Epithelial cell of proximal tubule (primary cell): ENCODE measurements around the gene PROM1. TPM values are rescaled to one million over a fixed set of nuclear protein-coding genes. Genes with fewer than 3 reads are reported as not detected.

Source experiments
- DNase-seq: peaks from one replicate; pipeline ENCODE4 v3.0.0-alpha.2; 2011; ENCODE audit warnings: low read depth
- H3K4me3 ChIP-seq: 2 replicates; pipeline ENCODE4 v1.5.1; 2011; ENCODE audit warnings: low read depth, mild to moderate bottlenecking, low read length
- total RNA-seq: library from RNA; depleted of rRNA; stranded (reverse); fragments of >200 nt; gene quantifications from 2 replicates; pipeline ENCODE4 v1.2.3, GENCODE V29; 2015
- TF ChIP-seq, protein P1 (sequence below): conservative IDR thresholded peaks from 2 replicates; pipeline ENCODE4 v1.5.1; 2012; ENCODE audit warnings: low read depth, mild to moderate bottlenecking, low read length

The PROM1 gene
- total RNA-seq, 1 donor from 2014 or later: 69.6 TPM

DNA sequence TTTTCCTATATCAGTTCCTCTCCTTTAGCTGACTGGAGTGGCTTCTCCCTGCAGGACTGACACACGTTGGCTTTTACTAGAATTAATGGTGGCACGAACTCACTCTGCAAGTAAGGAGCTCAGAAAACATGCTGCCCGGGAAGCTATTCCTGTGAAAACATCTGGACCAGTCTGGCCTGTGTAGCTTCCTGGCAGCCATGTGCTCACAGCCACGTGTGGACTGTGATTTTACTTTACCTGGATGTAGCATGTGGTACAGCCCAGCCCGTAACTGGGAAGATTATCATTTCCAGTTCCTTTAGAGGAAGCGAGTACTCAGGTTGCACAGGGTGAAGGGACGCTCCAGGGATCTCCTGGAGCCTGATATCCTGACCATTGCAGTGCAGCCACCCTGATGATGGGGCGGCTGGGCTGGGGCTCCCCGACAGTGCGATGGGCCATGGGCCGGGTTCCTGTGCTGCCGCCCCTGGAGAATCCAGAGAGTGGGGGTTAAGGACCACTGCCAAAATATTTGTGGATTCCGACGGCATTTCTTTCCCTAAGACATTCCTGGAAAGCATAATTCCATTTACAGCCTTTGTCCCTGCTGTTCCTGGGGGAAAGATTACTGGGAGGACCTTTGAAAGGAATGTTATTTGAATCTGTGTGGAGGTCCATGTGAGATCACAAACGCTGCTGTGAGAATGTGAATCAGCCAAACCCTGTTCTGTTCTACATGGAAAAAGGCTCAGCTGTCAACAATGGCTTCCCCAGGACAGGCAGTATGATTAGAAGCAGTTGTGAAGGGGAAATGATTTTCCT, 35.0 kb downstream of the PROM1 start:
- no peak overlapping the region for H3K4me3 ChIP-seq
- TF ChIP-seq, protein P1, sequence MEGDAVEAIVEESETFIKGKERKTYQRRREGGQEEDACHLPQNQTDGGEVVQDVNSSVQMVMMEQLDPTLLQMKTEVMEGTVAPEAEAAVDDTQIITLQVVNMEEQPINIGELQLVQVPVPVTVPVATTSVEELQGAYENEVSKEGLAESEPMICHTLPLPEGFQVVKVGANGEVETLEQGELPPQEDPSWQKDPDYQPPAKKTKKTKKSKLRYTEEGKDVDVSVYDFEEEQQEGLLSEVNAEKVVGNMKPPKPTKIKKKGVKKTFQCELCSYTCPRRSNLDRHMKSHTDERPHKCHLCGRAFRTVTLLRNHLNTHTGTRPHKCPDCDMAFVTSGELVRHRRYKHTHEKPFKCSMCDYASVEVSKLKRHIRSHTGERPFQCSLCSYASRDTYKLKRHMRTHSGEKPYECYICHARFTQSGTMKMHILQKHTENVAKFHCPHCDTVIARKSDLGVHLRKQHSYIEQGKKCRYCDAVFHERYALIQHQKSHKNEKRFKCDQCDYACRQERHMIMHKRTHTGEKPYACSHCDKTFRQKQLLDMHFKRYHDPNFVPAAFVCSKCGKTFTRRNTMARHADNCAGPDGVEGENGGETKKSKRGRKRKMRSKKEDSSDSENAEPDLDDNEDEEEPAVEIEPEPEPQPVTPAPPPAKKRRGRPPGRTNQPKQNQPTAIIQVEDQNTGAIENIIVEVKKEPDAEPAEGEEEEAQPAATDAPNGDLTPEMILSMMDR: no peak
- DNase-seq: no peak

DNA sequence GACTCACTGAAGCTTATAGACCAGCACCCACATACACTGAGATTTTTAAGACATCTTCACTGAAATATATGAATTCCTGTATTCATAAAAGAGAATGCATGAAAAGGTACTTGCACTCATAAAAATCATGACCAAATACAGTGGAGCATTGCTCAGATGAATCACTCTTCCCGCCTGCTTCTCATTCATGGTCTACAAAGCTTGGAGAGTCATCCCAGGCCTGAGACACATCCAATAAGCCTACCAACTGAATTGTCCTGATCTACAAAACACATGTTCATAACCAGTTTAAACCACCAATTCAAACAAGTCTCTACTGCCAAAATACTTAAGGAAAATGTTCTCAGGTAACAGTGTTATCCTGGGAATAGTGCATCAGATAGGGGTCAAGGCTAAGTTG, 38.1 kb downstream of the PROM1 start:
- DNase-seq: no peak
- no peak overlapping the region for H3K4me3 ChIP-seq
- TF ChIP-seq, protein P1: no peak

DNA sequence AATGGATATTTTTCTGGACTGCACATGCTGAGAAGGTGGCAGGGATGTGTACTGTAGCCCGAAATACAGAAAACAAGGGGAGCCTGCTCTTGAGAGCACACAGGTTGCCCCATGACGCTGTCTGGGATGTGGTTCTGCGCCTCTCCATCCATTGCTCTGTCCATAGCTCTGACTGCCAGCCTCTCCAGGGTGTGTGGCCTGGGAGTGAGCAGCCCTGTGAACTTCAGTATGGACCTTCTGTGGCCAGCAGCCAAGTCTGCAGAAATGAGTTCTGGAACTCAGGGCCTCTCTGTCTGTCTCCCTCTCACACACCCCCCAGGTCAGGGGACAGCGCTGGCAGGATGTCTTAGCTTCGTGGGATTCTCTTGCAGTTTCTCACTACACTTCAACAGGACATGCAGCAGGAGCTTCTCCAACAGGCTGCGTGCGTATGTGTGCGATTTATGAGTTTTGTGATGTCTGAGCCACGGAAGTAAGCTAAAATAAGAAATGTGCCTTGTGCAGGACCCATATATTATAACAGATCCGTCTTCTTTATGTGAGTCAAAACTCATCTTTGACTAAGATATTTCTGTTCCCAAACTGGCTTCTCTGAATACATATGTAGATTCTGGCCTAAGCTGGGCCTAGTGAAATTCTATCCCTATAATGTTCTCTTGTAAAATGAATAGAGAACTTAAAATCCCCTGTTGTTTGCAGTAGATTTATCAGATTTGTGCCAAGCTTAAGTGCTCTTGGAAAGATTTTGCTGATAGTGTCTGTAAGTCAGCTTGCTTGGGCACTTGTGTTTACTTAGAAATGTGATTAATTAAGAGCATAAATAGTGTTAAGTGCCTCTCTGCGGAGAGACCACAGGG, 40.0 kb downstream of the PROM1 start:
- no peak for DNase-seq
- no peak overlapping the region for H3K4me3 ChIP-seq
- TF ChIP-seq, protein P1: no peak

DNA sequence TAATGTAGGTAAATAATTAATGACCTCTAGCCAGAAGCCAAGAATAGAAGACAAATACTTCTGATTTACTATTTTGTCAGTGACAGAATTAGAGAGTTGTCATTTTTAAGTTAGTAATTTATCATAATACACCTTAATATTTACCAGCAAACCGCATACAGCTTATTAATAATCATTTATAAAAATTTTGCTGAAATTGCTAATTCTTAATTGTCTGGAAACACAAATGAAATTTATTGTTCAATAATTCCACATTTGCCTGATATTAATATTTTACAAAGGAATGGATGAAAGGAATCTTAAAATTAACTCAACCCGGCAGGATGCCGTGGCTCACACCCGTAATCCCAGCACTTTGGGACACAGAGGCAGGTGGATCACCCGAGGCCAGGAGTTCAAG, 44.7 kb downstream of the PROM1 start:
- DNase-seq: no peak
- H3K4me3 ChIP-seq: no peak overlapping the region
- TF ChIP-seq, protein P1: no peak

DNA sequence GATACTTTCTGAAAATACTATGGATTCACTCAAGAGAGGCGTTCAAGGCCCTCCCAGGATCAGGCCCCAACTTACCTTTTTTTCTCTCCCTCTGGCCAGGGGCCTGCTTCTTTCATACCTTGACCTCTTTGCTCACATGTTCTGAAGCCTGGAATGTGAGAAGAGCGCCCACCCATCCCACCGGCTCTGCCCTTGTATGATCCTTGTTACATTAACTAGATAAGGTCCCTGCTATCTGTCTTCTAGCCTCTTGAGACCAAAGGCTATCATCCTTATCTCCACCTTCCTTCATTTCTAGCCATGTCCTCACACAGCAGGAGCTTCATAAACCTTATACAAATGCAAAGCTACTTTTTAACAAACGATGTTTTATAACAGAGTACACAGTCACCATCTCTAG, 45.9 kb downstream of the PROM1 start:
- TF ChIP-seq, protein P1: no peak
- no peak overlapping the region for H3K4me3 ChIP-seq
- no peak for DNase-seq

DNA sequence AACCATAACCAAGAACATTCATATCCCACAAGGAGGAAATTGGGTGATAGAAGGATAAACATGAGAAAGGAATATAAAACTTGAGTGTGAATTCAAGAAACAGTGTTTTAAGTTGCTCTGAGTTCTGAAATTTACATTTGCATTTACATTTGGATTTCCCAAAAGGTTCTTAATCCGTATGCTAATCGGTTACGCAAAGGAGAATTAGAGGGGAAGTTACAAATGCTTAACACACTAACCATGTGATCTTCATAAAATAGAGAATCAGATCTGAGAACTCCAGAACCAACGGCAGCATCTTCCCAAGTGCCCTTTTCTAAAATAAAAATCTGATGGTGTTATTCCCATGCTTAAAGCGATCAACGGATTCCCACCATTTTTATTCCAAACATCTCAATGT, 48.0 kb downstream of the PROM1 start:
- no peak overlapping the region for H3K4me3 ChIP-seq
- DNase-seq: no peak

More for the DNA sequence above, 48.0 kb downstream of the PROM1 start:
- TF ChIP-seq, protein P1: no peak
